Measurements from ENCODE around the gene ARL2BP. TPM values are rescaled to one million over a fixed set of nuclear protein-coding genes. Genes with fewer than 3 reads are reported as not detected.

The ARL2BP gene
- total and polyA plus RNA-seq, 4 donors, result 13.4 to 33.6 (median 19.2) TPM

DNA sequence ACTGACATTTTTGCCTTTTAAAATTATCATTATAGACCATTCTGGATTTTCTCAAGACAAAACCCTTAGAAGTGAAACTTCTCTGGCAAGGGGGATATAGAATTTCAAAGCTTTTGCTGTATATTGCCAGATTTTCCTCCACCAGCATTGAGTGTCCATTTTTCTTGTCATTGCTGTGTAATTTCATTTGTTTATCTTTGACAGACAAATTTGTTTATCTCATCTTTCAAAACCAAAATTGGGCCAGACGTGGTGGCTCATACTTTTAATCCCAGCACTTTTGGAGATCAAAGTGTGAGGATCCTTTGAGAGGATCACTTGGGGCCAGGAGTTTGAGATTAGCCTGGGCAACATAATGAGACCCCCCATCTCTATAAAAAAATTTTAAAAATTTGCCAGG, 16.0 kb upstream of the ARL2BP start:
- 78% methylated on average over 1 of the region's 1 CpG for WGBS
- H3K36me3 ChIP-seq (ENCODE audit: control insufficient read depth in 4 of 4, insufficient read depth in 3 of 4, low read depth in 1 of 4, low read length in 3 of 4), result peaks cover 26 to 78% (median 64%) of the 10 kb centered on the region in 4 donors

DNA sequence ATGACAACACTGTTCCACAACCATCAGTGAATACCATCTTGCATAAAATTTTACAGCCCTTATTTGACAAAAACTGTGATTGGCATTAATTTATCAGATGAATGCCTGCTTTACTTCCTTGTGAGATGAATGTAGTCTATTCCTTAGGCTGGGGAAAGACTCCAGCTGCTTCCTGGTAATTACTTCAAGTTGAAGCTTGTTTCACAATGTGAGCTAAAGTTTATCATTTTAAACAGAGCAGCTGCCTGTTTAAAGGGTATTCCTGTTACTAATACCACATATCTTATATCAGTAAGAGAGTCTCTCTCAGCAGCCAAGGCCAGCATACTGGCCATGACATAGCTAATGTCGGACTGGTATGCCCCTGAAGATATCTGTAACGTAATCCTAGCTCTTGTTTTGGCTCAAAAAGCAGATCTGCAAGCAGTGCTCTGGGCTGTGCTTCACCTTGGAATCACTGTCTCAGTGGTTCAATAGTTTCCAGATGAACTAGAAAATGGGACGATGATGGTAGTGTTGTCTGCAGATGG, 13.2 kb upstream of the ARL2BP start:
- H3K4me3 ChIP-seq (ENCODE audit: low read depth in 1 of 3, low read length in 3 of 3), result no peak overlapping the region
- H3K36me3 ChIP-seq (ENCODE audit: control insufficient read depth in 4 of 4, insufficient read depth in 3 of 4, low read depth in 1 of 4, low read length in 3 of 4), result peaks cover 17 to 78% (median 60%) of the 10 kb centered on the region in 4 donors
- no peak overlapping the region for H3K9ac ChIP-seq (ENCODE audit: low read depth in 1 of 2, low read length in 2 of 2)
- no peak overlapping the region for H3K27ac ChIP-seq (ENCODE audit: low read depth in 1 of 2, low read length in 2 of 2)
- H3K27me3 ChIP-seq (ENCODE audit: control insufficient read depth in 4 of 4, insufficient read depth in 4 of 4, low read length in 3 of 4), result no peaks in the 10 kb centered on the region
- H3K9me3 ChIP-seq (ENCODE audit: control insufficient read depth in 4 of 4, low read length in 3 of 4), result no peaks in the 10 kb centered on the region
- 96% methylated on average over 3 of the region's 3 CpGs for WGBS
- DNase-seq (ENCODE audit: low spot score), result no peak
- H3K4me1 ChIP-seq (ENCODE audit: control insufficient read depth in 4 of 4, insufficient read depth in 4 of 4, low read length in 3 of 4), result no peaks in the 10 kb centered on the region
- TF ChIP-seq FOXA2 (IDR thresholded peaks at IDR 0.05) (no peak), YY1 (IDR thresholded peaks at IDR 0.05) (no peak), TAF1 (conservative IDR thresholded peaks at IDR 0.05) (no peak), HNF4A (conservative IDR thresholded peaks at IDR 0.05) (no peak), GABPA (IDR thresholded peaks at IDR 0.05 in 1 of 2, conservative IDR thresholded peaks at IDR 0.05 in 1 of 2) (no peak), MAX (IDR thresholded peaks at IDR 0.05) (no peak), JUND (IDR thresholded peaks at IDR 0.05) (no peak), HNF4G (IDR thresholded peaks at IDR 0.05) (no peak), SP1 (IDR thresholded peaks at IDR 0.05) (no peak), EGR1 (IDR thresholded peaks at IDR 0.05; ENCODE audit: low read depth in 2 of 2) (no peak), NR2F2 (IDR thresholded peaks at IDR 0.05) (no peak), RAD21 (IDR thresholded peaks at IDR 0.05) (no peak), RXRA (IDR thresholded peaks at IDR 0.05) (no peak)
- TF ChIP-seq, protein P1, sequence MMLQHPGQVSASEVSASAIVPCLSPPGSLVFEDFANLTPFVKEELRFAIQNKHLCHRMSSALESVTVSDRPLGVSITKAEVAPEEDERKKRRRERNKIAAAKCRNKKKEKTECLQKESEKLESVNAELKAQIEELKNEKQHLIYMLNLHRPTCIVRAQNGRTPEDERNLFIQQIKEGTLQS (IDR thresholded peaks at IDR 0.05), result no peak
- TF ChIP-seq, protein P2, sequence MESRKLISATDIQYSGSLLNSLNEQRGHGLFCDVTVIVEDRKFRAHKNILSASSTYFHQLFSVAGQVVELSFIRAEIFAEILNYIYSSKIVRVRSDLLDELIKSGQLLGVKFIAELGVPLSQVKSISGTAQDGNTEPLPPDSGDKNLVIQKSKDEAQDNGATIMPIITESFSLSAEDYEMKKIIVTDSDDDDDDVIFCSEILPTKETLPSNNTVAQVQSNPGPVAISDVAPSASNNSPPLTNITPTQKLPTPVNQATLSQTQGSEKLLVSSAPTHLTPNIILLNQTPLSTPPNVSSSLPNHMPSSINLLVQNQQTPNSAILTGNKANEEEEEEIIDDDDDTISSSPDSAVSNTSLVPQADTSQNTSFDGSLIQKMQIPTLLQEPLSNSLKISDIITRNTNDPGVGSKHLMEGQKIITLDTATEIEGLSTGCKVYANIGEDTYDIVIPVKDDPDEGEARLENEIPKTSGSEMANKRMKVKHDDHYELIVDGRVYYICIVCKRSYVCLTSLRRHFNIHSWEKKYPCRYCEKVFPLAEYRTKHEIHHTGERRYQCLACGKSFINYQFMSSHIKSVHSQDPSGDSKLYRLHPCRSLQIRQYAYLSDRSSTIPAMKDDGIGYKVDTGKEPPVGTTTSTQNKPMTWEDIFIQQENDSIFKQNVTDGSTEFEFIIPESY (IDR thresholded peaks at IDR 0.05), result no peak
- TF ChIP-seq, protein P3, sequence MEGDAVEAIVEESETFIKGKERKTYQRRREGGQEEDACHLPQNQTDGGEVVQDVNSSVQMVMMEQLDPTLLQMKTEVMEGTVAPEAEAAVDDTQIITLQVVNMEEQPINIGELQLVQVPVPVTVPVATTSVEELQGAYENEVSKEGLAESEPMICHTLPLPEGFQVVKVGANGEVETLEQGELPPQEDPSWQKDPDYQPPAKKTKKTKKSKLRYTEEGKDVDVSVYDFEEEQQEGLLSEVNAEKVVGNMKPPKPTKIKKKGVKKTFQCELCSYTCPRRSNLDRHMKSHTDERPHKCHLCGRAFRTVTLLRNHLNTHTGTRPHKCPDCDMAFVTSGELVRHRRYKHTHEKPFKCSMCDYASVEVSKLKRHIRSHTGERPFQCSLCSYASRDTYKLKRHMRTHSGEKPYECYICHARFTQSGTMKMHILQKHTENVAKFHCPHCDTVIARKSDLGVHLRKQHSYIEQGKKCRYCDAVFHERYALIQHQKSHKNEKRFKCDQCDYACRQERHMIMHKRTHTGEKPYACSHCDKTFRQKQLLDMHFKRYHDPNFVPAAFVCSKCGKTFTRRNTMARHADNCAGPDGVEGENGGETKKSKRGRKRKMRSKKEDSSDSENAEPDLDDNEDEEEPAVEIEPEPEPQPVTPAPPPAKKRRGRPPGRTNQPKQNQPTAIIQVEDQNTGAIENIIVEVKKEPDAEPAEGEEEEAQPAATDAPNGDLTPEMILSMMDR (IDR thresholded peaks at IDR 0.05; ENCODE audit: low read depth, low read length, missing input control), result no peak

More for the DNA sequence above, 16.0 kb upstream of the ARL2BP start:
- Histone ChIP-seq H3K27ac (ENCODE audit: low read depth in 1 of 2, low read length in 2 of 2) (no peak overlapping the region), H3K9me3 (ENCODE audit: control insufficient read depth in 4 of 4, low read length in 3 of 4) (no peaks in the 10 kb centered on the region), H3K9ac (ENCODE audit: low read depth in 1 of 2, low read length in 2 of 2) (no peak overlapping the region), H3K4me1 (ENCODE audit: control insufficient read depth in 4 of 4, insufficient read depth in 4 of 4, low read length in 3 of 4) (no peaks in the 10 kb centered on the region), H3K4me3 (ENCODE audit: low read depth in 1 of 3, low read length in 3 of 3) (no peak overlapping the region), H3K27me3 (ENCODE audit: control insufficient read depth in 4 of 4, insufficient read depth in 4 of 4, low read length in 3 of 4) (no peaks in the 10 kb centered on the region)
- no peak for DNase-seq (ENCODE audit: low spot score)
- no peak for TF ChIP-seq TAF1 (conservative IDR thresholded peaks at IDR 0.05)
- TF ChIP-seq RXRA (IDR thresholded peaks at IDR 0.05), result no peak
- TF ChIP-seq, protein P4, sequence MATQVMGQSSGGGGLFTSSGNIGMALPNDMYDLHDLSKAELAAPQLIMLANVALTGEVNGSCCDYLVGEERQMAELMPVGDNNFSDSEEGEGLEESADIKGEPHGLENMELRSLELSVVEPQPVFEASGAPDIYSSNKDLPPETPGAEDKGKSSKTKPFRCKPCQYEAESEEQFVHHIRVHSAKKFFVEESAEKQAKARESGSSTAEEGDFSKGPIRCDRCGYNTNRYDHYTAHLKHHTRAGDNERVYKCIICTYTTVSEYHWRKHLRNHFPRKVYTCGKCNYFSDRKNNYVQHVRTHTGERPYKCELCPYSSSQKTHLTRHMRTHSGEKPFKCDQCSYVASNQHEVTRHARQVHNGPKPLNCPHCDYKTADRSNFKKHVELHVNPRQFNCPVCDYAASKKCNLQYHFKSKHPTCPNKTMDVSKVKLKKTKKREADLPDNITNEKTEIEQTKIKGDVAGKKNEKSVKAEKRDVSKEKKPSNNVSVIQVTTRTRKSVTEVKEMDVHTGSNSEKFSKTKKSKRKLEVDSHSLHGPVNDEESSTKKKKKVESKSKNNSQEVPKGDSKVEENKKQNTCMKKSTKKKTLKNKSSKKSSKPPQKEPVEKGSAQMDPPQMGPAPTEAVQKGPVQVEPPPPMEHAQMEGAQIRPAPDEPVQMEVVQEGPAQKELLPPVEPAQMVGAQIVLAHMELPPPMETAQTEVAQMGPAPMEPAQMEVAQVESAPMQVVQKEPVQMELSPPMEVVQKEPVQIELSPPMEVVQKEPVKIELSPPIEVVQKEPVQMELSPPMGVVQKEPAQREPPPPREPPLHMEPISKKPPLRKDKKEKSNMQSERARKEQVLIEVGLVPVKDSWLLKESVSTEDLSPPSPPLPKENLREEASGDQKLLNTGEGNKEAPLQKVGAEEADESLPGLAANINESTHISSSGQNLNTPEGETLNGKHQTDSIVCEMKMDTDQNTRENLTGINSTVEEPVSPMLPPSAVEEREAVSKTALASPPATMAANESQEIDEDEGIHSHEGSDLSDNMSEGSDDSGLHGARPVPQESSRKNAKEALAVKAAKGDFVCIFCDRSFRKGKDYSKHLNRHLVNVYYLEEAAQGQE (IDR thresholded peaks at IDR 0.05), result no peak
- TF ChIP-seq JUND (IDR thresholded peaks at IDR 0.05), result no peak
- TF ChIP-seq, protein P2 (IDR thresholded peaks at IDR 0.05), result no peak
- TF ChIP-seq GABPA (IDR thresholded peaks at IDR 0.05 in 1 of 2, conservative IDR thresholded peaks at IDR 0.05 in 1 of 2), result no peak
- no peak for TF ChIP-seq RAD21 (IDR thresholded peaks at IDR 0.05)
- TF ChIP-seq YY1 (IDR thresholded peaks at IDR 0.05), result no peak
- TF ChIP-seq SP1 (IDR thresholded peaks at IDR 0.05), result no peak
- no peak for TF ChIP-seq FOXA2 (IDR thresholded peaks at IDR 0.05)
- TF ChIP-seq HNF4A (conservative IDR thresholded peaks at IDR 0.05), result no peak
- no peak for TF ChIP-seq NR2F2 (IDR thresholded peaks at IDR 0.05)
